CD8-positive, alpha-beta memory T cell (primary cell): ENCODE results near the gene SOBP. TPM values are rescaled to one million over a fixed set of nuclear protein-coding genes. Genes with fewer than 3 reads are reported as not detected.
"Not testable (repeated sequence)": the region's sequence is repeated elsewhere in the genome, so short reads cannot be mapped to it uniquely, and the experiment has no call there.

Source experiments
- CTCF ChIA-PET: fragments of 350-600 bp; sonication (Branson Sonifier 250); formaldehyde crosslinking; loops from one replicate; lab custom pipeline; 2021; ENCODE audit warnings: antibody characterized with exemption; lab: Charles Lee
- POLR2A ChIA-PET: fragments of 350-600 bp; sonication (Branson Sonifier 250); formaldehyde crosslinking; loops from one replicate; lab custom pipeline; 2021; ENCODE audit warnings: antibody characterized with exemption; lab: Charles Lee
- DNase-seq, 5 donors: peaks; one replicate each; pipeline versions ENCODE4 v3.0.0 to v3.0.0-alpha.2; 2020 to 2022; ENCODE audit warnings: mixed read lengths in 1 of 5
- H3K27ac ChIP-seq: one replicate; pipeline ENCODE4 v1.7.0; 2013; ENCODE audit warnings: low read depth, mild to moderate bottlenecking, low read length, moderate library complexity
- H3K27me3 ChIP-seq: 2 replicates; pipeline ENCODE4 v1.7.0; 2013; ENCODE audit warnings: low read length, mild to moderate bottlenecking; ENCODE audit not compliant: insufficient read depth, poor library complexity, severe bottlenecking
- H3K36me3 ChIP-seq: 2 replicates; pipeline ENCODE4 v1.7.0; 2013; ENCODE audit warnings: mild to moderate bottlenecking, low read length, moderate library complexity; ENCODE audit not compliant: insufficient read depth
- H3K4me1 ChIP-seq: 2 replicates; pipeline ENCODE4 v1.7.0; 2013; ENCODE audit warnings: mild to moderate bottlenecking, low read length, moderate library complexity; ENCODE audit not compliant: insufficient read depth
- H3K4me3 ChIP-seq: 2 replicates; pipeline ENCODE4 v1.7.0; 2013; ENCODE audit warnings: mild to moderate bottlenecking, low read length
- H3K9me3 ChIP-seq: 2 replicates; pipeline ENCODE4 v1.7.0; 2013; ENCODE audit warnings: mild to moderate bottlenecking, low read length
- H3K27ac Mint-ChIP-seq, 8 donors: one replicate each; pipeline ENCODE4 v1.8.0; 2020 to 2021; ENCODE audit warnings: mixed read lengths in 8 of 8, mild to moderate bottlenecking in 6 of 8, inconsistent platforms in 3 of 8, moderate library complexity in 3 of 8
- H3K27me3 Mint-ChIP-seq, 2 donors: one replicate each; pipeline ENCODE4 v1.8.0; 2020 to 2021; ENCODE audit warnings: mixed read lengths in 2 of 2, mild to moderate bottlenecking in 1 of 2, moderate library complexity in 1 of 2
- H3K36me3 Mint-ChIP-seq, 3 donors: one replicate each; pipeline ENCODE4 v1.8.0; 2020 to 2021; ENCODE audit warnings: mixed read lengths in 3 of 3, inconsistent platforms in 1 of 3, mild to moderate bottlenecking in 1 of 3
- H3K4me1 Mint-ChIP-seq, 3 donors: one replicate each; pipeline ENCODE4 v1.8.0; 2020 to 2021; ENCODE audit warnings: mixed read lengths in 3 of 3, inconsistent platforms in 1 of 3, mild to moderate bottlenecking in 1 of 3
- H3K4me3 Mint-ChIP-seq, 7 donors: one replicate each; pipeline ENCODE4 v1.8.0; 2020 to 2021; ENCODE audit warnings: mixed read lengths in 7 of 7, mild to moderate bottlenecking in 6 of 7, moderate library complexity in 4 of 7, inconsistent platforms in 2 of 7
- H3K9me3 Mint-ChIP-seq, 5 donors: one replicate each; pipeline ENCODE4 v1.8.0; 2020 to 2022; ENCODE audit warnings: mixed read lengths in 5 of 5, mild to moderate bottlenecking in 3 of 5, moderate library complexity in 2 of 5, inconsistent platforms in 1 of 5
- polyA plus RNA-seq: library from polyadenylated mRNA; unstranded; fragments of 300-500 nt; fragmentation: Illumina TruSeq; gene quantifications from one replicate; pipeline ENCODE4 v1.2.3, GENCODE V29; 2021
- total RNA-seq, 2 experiments: library from RNA; stranded (reverse); gene quantifications; one replicate each; pipeline ENCODE4 v1.2.3, GENCODE V29; 2021

Gene SOBP
- total and polyA plus RNA-seq, 3 experiments from 2014 or later: 0.30 to 1.0 (median 0.79) TPM

DNA sequence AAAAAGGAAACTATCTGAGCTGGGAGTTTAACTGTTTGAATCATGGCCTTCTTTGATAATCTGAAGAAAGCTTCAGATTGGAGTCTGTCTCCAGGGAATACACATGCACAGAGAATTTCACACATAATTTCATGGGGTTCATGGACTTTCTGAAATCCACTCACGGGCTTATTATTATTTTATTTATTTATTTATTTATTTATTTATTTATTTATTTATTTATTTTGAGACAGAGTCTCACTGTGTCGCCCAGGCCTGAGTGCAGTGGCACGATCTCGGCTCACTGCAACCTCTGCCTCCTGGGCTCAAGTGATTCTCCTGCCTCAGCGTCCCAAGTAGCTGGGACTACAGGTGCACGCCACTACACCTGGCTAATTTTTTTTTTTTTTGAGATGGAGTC is 63.2 kb downstream of the SOBP start:
- DNase-seq, H3K4me1 ChIP-seq, CTCF ChIA-PET, H3K4me3 ChIP-seq, H3K9me3 ChIP-seq, H3K36me3 ChIP-seq, H3K27ac ChIP-seq, H3K27ac Mint-ChIP-seq, H3K4me1 Mint-ChIP-seq, H3K4me3 Mint-ChIP-seq, H3K9me3 Mint-ChIP-seq, H3K27me3 ChIP-seq, H3K27me3 Mint-ChIP-seq, H3K36me3 Mint-ChIP-seq: not testable (repeated sequence)
- POLR2A ChIA-PET: interaction anchor here (0.6 kb wide), 1 partner anchor 332 kb away, joined by 9 read pairs; no protein-coding TSS in a partner anchor

- CTCF ChIA-PET: no interaction called here
- no peaks in the 10 kb centered on the region for H3K9me3 ChIP-seq
- Mint-ChIP-seq H3K27ac (no peak overlapping the region), H3K4me1 (no peaks in the 10 kb centered on the region), H3K36me3 (peaks cover 0 to 1% (median 0%) of the 10 kb centered on the region in 3 donors), H3K4me3 (no peak overlapping the region), H3K9me3 (no peaks in the 10 kb centered on the region), H3K27me3 (peaks cover 6 to 9% of the 10 kb centered on the region in 2 donors)
- POLR2A ChIA-PET: no interaction called here
- no peaks in the 10 kb centered on the region for H3K36me3 ChIP-seq
- no peak for DNase-seq
- no peaks in the 10 kb centered on the region for H3K27me3 ChIP-seq
- H3K4me1 ChIP-seq: no peaks in the 10 kb centered on the region
- H3K27ac ChIP-seq: no peak overlapping the region
- no peak overlapping the region for H3K4me3 ChIP-seq
Measured at GRCh38 chr6:107554326-107554725, 64.4 kb downstream of the SOBP start.

DNA sequence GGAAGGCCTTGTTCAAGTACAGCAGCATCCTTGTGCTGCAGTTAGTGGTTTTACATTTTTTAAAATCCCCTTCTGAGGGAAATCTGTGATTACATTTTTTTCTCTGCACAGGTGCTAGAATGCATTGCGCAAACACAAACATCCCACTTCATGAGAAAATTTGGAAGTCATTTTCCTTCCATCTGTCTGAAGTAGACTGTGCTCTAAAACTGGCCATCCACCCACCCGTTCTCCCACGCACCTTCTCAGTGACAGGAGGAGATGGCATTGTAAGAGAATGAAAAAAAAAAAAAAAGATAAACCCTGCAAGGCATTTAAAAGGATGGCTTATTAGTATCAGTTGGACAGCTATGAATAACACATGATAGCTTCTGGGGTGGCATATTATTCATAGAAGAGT is 65.0 kb downstream of the SOBP start:
- H3K27ac Mint-ChIP-seq: no peak overlapping the region
- ChIA-PET CTCF (no interaction called here), POLR2A (no interaction called here)
- Histone ChIP-seq H3K36me3 (no peaks in the 10 kb centered on the region), H3K9me3 (no peaks in the 10 kb centered on the region), H3K27me3 (no peaks in the 10 kb centered on the region), H3K4me1 (no peaks in the 10 kb centered on the region), H3K27ac (no peak overlapping the region), H3K4me3 (no peak overlapping the region)
- peaks cover 0 to 1% (median 0%) of the 10 kb centered on the region in 3 donors for H3K36me3 Mint-ChIP-seq
- no peak for DNase-seq
- H3K4me1 Mint-ChIP-seq: no peaks in the 10 kb centered on the region
- H3K27me3 Mint-ChIP-seq: peaks cover 6 to 15% of the 10 kb centered on the region in 2 donors
- H3K9me3 Mint-ChIP-seq: no peaks in the 10 kb centered on the region
- no peak overlapping the region for H3K4me3 Mint-ChIP-seq

DNA sequence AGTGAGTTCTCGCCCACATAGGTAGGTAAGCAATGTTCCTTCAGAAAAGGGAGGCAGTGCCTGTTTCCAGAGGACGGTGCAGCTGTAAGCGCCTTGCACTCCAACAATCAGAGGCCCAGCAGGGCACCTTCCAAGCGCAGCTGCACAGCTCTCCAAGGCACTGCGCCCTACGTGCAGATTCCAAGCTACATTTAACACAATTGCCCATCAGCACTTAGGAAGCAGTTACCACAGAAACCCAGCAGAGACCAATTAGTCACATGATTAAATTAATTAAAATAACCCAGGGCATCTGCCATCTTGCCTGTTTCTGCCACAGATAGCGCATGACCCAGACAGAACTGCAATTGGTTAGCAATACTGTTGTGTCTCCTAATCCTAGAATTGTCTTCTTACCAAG is 65.5 kb downstream of the SOBP start:
- no peak overlapping the region for H3K27ac ChIP-seq
- H3K4me3 ChIP-seq: no peak overlapping the region
- no peak overlapping the region for H3K27ac Mint-ChIP-seq
- H3K27me3 ChIP-seq: no peaks in the 10 kb centered on the region
- no peaks in the 10 kb centered on the region for H3K9me3 Mint-ChIP-seq
- no peaks in the 10 kb centered on the region for H3K4me1 ChIP-seq
- CTCF ChIA-PET: no interaction called here
- H3K4me3 Mint-ChIP-seq: no peak overlapping the region
- no peak for DNase-seq
- H3K9me3 ChIP-seq: no peaks in the 10 kb centered on the region
- POLR2A ChIA-PET: no interaction called here
- H3K36me3 ChIP-seq: no peaks in the 10 kb centered on the region
- H3K36me3 Mint-ChIP-seq: peaks cover 0 to 1% (median 0%) of the 10 kb centered on the region in 3 donors
- peaks cover 6 to 18% of the 10 kb centered on the region in 2 donors for H3K27me3 Mint-ChIP-seq
- H3K4me1 Mint-ChIP-seq: no peaks in the 10 kb centered on the region

DNA sequence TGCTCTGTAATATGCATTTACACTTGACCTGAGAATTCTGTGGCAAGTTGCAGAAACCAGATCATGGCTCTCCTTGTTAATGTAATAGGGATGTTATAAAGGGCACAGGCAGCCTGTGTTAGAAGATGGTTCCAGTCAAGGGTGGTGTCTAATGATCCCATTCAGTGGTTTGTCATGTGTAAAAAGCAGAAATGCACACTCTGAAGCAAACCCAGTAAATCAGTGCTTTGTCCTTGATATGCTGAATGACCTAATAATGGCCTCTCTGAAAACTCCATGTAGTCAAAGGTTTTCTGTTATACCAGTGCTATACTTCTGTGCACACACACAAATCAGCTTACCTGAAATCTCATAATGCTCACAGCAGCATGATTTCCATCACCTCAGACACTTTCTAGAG is 66.2 kb downstream of the SOBP start:
- Mint-ChIP-seq H3K4me1 (no peaks in the 10 kb centered on the region), H3K36me3 (peaks cover 0 to 1% (median 0%) of the 10 kb centered on the region in 3 donors), H3K27ac (no peak overlapping the region), H3K4me3 (no peak overlapping the region), H3K9me3 (no peaks in the 10 kb centered on the region), H3K27me3 (peaks cover 3 to 19% of the 10 kb centered on the region in 2 donors)
- Histone ChIP-seq H3K27me3 (no peaks in the 10 kb centered on the region), H3K36me3 (no peaks in the 10 kb centered on the region), H3K9me3 (no peaks in the 10 kb centered on the region), H3K4me3 (no peak overlapping the region), H3K4me1 (no peaks in the 10 kb centered on the region), H3K27ac (no peak overlapping the region)
- POLR2A ChIA-PET: no interaction called here
- CTCF ChIA-PET: no interaction called here
- no peak for DNase-seq

DNA sequence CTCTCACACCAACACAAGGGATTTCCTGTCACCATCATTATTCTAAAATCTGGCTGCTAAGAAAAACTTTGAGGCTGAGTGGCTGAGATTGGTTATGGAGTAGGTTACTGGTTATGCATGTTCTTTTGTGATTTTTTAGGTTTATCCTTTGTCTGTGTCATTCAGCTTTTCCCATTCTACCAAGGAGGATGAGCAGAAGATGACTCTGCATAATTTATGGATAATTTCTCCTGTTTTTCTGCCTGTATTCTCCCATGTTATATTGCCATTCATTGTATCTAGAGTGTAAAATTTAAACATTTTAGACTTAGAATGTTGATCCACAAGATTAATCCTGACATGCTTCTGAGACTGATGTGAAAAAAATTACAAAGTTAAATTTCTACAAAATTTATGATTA is 67.8 kb downstream of the SOBP start:
- Histone ChIP-seq H3K27me3 (no peaks in the 10 kb centered on the region), H3K4me1 (no peaks in the 10 kb centered on the region), H3K27ac (no peak overlapping the region), H3K4me3 (no peak overlapping the region), H3K9me3 (no peaks in the 10 kb centered on the region), H3K36me3 (no peaks in the 10 kb centered on the region)
- POLR2A ChIA-PET: no interaction called here
- Mint-ChIP-seq H3K4me1 (no peaks in the 10 kb centered on the region), H3K36me3 (no peaks in the 10 kb centered on the region), H3K4me3 (no peak overlapping the region), H3K27ac (no peak overlapping the region), H3K9me3 (no peaks in the 10 kb centered on the region), H3K27me3 (peaks cover 0 to 24% of the 10 kb centered on the region in 2 donors)
- CTCF ChIA-PET: interaction anchor here (1.2 kb wide), 1 partner anchor 15 kb away, joined by 3 read pairs; no protein-coding TSS in a partner anchor
- DNase-seq: no peak

GRCh38 chr6:107560657-107561056 is 70.7 kb downstream of the SOBP start:
- no peaks in the 10 kb centered on the region for H3K27me3 ChIP-seq
- CTCF ChIA-PET: no interaction called here
- H3K27ac ChIP-seq: no peak overlapping the region
- H3K27ac Mint-ChIP-seq: no peak overlapping the region
- H3K27me3 Mint-ChIP-seq: peaks cover 5 to 42% of the 10 kb centered on the region in 2 donors
- POLR2A ChIA-PET: no interaction called here
- H3K9me3 ChIP-seq: no peaks in the 10 kb centered on the region
- H3K36me3 Mint-ChIP-seq: no peaks in the 10 kb centered on the region
- H3K4me3 ChIP-seq: no peak overlapping the region
- H3K4me1 Mint-ChIP-seq: no peaks in the 10 kb centered on the region
- no peaks in the 10 kb centered on the region for H3K9me3 Mint-ChIP-seq
- H3K36me3 ChIP-seq: no peaks in the 10 kb centered on the region
- no peak for DNase-seq
- H3K4me1 ChIP-seq: no peaks in the 10 kb centered on the region
- H3K4me3 Mint-ChIP-seq: no peak overlapping the region

DNA sequence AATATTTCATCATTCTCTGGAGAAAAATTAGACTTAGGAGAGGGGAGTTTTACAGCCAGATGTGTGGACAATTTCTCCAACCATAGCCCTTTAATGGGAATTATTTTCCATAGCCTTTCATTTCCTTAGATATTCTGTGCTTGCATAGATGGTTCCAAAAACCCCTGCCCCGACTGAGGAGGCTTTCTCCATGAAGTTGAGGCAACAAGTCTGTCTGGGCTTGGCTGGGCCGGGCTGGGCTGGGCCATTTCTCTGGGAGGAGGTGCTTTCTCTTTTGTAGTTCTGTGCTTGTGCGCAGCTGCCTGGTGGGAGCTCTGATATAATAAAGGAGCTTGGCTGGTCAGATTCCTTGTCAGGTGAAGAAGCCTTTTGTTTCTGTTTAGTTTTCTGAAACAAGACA is 71.4 kb downstream of the SOBP start:
- Mint-ChIP-seq H3K9me3 (no peaks in the 10 kb centered on the region), H3K4me1 (no peaks in the 10 kb centered on the region), H3K27ac (peak overlapping the region in 1 of 8 donors; percentile 72), H3K36me3 (no peaks in the 10 kb centered on the region), H3K27me3 (peaks cover 7 to 46% of the 10 kb centered on the region in 2 donors), H3K4me3 (no peak overlapping the region)
- Histone ChIP-seq H3K36me3 (no peaks in the 10 kb centered on the region), H3K4me1 (no peaks in the 10 kb centered on the region), H3K4me3 (no peak overlapping the region), H3K9me3 (no peaks in the 10 kb centered on the region), H3K27ac (no peak overlapping the region), H3K27me3 (no peaks in the 10 kb centered on the region)
- POLR2A ChIA-PET: no interaction called here
- no peak for DNase-seq
- CTCF ChIA-PET: no interaction called here
